Gastrocnemius medialis (tissue), 4 donors: ENCODE data around the gene SH3BP4. TPM values are rescaled to one million over a fixed set of nuclear protein-coding genes. Genes with fewer than 3 reads are reported as not detected.

ENCODE experiments used
- ATAC-seq, 2 donors: fragments of 150-250 bp; one replicate each; pipeline ENCODE4 v1.9.1; 2016
- DNase-seq, 2 donors: peaks; one replicate each; pipeline ENCODE4 v3.0.0-alpha.2; 2019
- H3K27ac ChIP-seq, 4 donors: fragments of 200-600 bp; sonication (generic); 1 replicate in 1 of 4; 2 replicates in 3 of 4; pipeline ENCODE4 v1.5.1; 2016 to 2018; ENCODE audit warnings: mild to moderate bottlenecking in 2 of 4, moderate library complexity in 1 of 4
- H3K27me3 ChIP-seq, 3 donors: fragments of 200-600 bp; sonication (generic) in 2 of 3; 1 replicate in 1 of 3; 2 replicates in 2 of 3; pipeline versions ENCODE4 v1.5.1 to v1.6.0; 2016 to 2019; ENCODE audit warnings: mild to moderate bottlenecking in 1 of 3, moderate library complexity in 1 of 3
- H3K36me3 ChIP-seq, 2 donors: fragments of 200-600 bp; sonication (generic) in 1 of 2; one replicate each; pipeline ENCODE4 v1.5.1; 2017 to 2018
- H3K4me1 ChIP-seq, 2 donors: fragments of 200-600 bp; sonication (generic) in 1 of 2; one replicate each; pipeline ENCODE4 v1.5.1; 2016 to 2017; ENCODE audit warnings: mild to moderate bottlenecking in 2 of 2
- H3K4me3 ChIP-seq, 4 donors: fragments of 200-600 bp; sonication (generic) in 3 of 4; 1 replicate in 1 of 4; 2 replicates in 3 of 4; pipeline ENCODE4 v1.5.1; 2016 to 2019; ENCODE audit warnings: mild to moderate bottlenecking in 2 of 4
- H3K9me3 ChIP-seq, 3 donors: fragments of 200-600 bp; sonication (generic) in 2 of 3; 1 replicate in 1 of 3; 2 replicates in 2 of 3; pipeline ENCODE4 v1.5.1; 2016 to 2019
- CTCF ChIP-seq, 5 experiments: fragments of 450-650 bp in 3 of 5; fragments of 200-600 bp in 2 of 5; sonication (generic) in 2 of 5; IDR thresholded peaks in 4 of 5; conservative IDR thresholded peaks in 1 of 5; 1 replicate in 4 of 5; 2 replicates in 1 of 5; pipeline ENCODE4 v1.5.1; 2016 to 2019; ENCODE audit warnings: antibody characterized with exemption in 5 of 5, mild to moderate bottlenecking in 3 of 5, moderate library complexity in 3 of 5
- POLR2A ChIP-seq, 2 donors: fragments of 450-650 bp; IDR thresholded peaks; one replicate each; pipeline ENCODE4 v1.6.1; 2017; ENCODE audit warnings: antibody characterized with exemption in 2 of 2, mild to moderate bottlenecking in 2 of 2, moderate library complexity in 2 of 2
- in situ Hi-C, 4 donors: fragments of 200-750 bp; cut with MboI; loops; one replicate each; pipeline versions ENCODE4 v1.15.0 to v1.8.0; 2017; ENCODE audit warnings: low sequenced_read_pairs in 4 of 4
- intact Hi-C: fragments of 100-400 bp; cut with DNase I; formaldehyde crosslinking; loops from one replicate; pipeline ENCODE4 v1.15.1; 2023; ENCODE audit warnings: low total_unique reads
- total RNA-seq, 4 donors: library from RNA; depleted of rRNA; stranded (reverse); fragments of >200 nt; gene quantifications; one replicate each; pipeline versions ENCODE4 v1.1.0 to v1.2.3, GENCODE V29; 2016

SH3BP4 gene
- total RNA-seq, 4 donors from 2014 or later: 10.2 to 36.9 (median 15.9) TPM

- DNase-seq: no peak
- in situ Hi-C loops: no loop called here
These were observed 57.3 kb downstream of the SH3BP4 start for GRCh38 chr2:235009081-235009480.

DNA sequence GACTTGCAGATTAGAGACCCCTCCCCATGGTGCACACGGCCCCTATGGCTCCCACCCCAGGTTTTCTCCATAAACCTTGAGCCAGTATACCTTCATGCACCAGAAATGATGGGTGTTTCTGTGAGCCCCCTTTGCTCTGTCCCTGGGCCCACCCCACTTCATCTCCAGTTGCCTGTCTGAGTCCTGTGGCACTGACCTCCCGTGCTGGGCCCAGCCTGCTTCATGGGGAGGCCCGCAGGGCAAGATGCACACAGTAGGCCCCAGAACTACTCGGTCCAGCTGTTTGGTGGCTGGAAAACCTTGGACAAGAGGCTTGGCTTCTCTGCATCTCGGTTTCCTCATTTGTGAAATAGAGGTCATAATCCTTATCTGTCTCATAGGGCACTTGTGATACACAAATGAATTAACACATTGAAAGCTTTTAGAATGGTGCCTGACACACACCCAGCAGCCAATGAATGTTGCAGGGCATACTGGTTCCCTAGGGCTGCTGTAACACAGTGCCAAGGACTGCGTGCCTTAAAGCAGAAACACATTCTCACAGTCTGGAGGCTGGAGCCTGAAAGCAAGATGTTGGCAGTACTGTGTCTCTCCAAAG lies 58.4 kb downstream of the SH3BP4 start:
- DNase-seq: no peak
- no peak for ATAC-seq
- Histone ChIP-seq H3K9me3 (no peaks in the 10 kb centered on the region), H3K27me3 (no peaks in the 10 kb centered on the region), H3K4me1 (peaks cover 42 to 59% of the 10 kb centered on the region in 2 donors), H3K4me3 (no peak overlapping the region), H3K36me3 (no peaks in the 10 kb centered on the region), H3K27ac (no peak overlapping the region)
- intact Hi-C loops (no loop called here), in situ Hi-C loops (no loop called here)
- TF ChIP-seq CTCF (IDR thresholded peaks at IDR 0.05 in 4 of 5, conservative IDR thresholded peaks at IDR 0.05 in 1 of 5) (no peak), POLR2A (IDR thresholded peaks at IDR 0.05) (no peak)

More at GRCh38 chr2:235009081-235009480, 57.3 kb downstream of the SH3BP4 start:
- intact Hi-C loops: loop anchor here (5.0 kb wide), 1 partner anchor 57 kb away; the partner anchor contains the start of gene SH3BP4
- no peaks in the 10 kb centered on the region for H3K9me3 ChIP-seq
- no peaks in the 10 kb centered on the region for H3K27me3 ChIP-seq
- peaks cover 46 to 63% of the 10 kb centered on the region in 2 donors for H3K4me1 ChIP-seq
- H3K27ac ChIP-seq: no peak overlapping the region
- no peak overlapping the region for H3K4me3 ChIP-seq
- ATAC-seq: no peak
- TF ChIP-seq CTCF (IDR thresholded peaks at IDR 0.05 in 4 of 5, conservative IDR thresholded peaks at IDR 0.05 in 1 of 5) (no peak), POLR2A (IDR thresholded peaks at IDR 0.05) (no peak)
- no peaks in the 10 kb centered on the region for H3K36me3 ChIP-seq

DNA sequence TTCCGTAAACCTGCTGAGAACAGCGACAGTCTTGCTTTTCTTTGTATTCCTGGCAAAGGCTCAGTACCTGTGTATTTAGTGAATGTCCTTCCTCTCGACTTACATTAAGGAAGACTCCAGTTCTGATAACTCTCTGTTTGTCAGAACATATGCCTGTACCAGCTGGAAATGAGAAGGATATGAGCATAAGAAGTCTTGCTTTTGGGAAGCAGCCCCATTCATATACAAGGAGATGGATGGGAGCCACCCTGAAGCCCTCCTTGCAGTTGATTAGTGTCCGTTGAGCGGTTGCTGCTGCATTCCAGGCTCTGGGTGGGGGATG lies 59.8 kb downstream of the SH3BP4 start:
- H3K27ac ChIP-seq: peak overlapping the region in 2 of 4 donors; percentile 45 to 58
- DNase-seq (no peak), ATAC-seq (peak in 1 of 2 donors; percentile 38)
- H3K36me3 ChIP-seq: no peaks in the 10 kb centered on the region
- no peak overlapping the region for H3K4me3 ChIP-seq
- no peaks in the 10 kb centered on the region for H3K27me3 ChIP-seq
- intact Hi-C loops: no loop called here
- TF ChIP-seq POLR2A (IDR thresholded peaks at IDR 0.05): no peak
- no peak for TF ChIP-seq CTCF (IDR thresholded peaks at IDR 0.05 in 4 of 5, conservative IDR thresholded peaks at IDR 0.05 in 1 of 5)
- H3K9me3 ChIP-seq: no peaks in the 10 kb centered on the region
- in situ Hi-C loops: no loop called here
- H3K4me1 ChIP-seq: peaks cover 32 to 47% of the 10 kb centered on the region in 2 donors

- no peaks in the 10 kb centered on the region for H3K27me3 ChIP-seq
- no peaks in the 10 kb centered on the region for H3K9me3 ChIP-seq
- in situ Hi-C loops (no loop called here), intact Hi-C loops (no loop called here)
- peak overlapping the region in 2 of 4 donors; percentile 45 to 58 for H3K27ac ChIP-seq
- no peak for TF ChIP-seq POLR2A (IDR thresholded peaks at IDR 0.05)
- no peak for TF ChIP-seq CTCF (IDR thresholded peaks at IDR 0.05 in 4 of 5, conservative IDR thresholded peaks at IDR 0.05 in 1 of 5)
- DNase-seq (peak in 1 of 2 donors; percentile 51), ATAC-seq (peak; percentile 19 to 82)
- no peaks in the 10 kb centered on the region for H3K36me3 ChIP-seq
- no peak overlapping the region for H3K4me3 ChIP-seq
- peaks cover 28 to 42% of the 10 kb centered on the region in 2 donors for H3K4me1 ChIP-seq
These were observed 60.3 kb downstream of the SH3BP4 start for GRCh38 chr2:235011929-235012631.
